GM23248 (cell line): ENCODE measurements around the gene MAP3K9.

ENCODE experiments used
- EZH2 ChIP-seq: fragments of 200-600 bp; sonication (generic); IDR thresholded peaks from 2 replicates; pipeline ENCODE4 v1.6.1; 2018; ENCODE audit warnings: antibody characterized with exemption, mild to moderate bottlenecking; ENCODE audit not compliant: insufficient read depth, poor library complexity, severe bottlenecking
- EZH2phosphoT487 ChIP-seq: fragments of 200-600 bp; sonication (generic); IDR thresholded peaks from 2 replicates; pipeline ENCODE4 v1.6.1; 2018; ENCODE audit warnings: antibody characterized with exemption, moderate library complexity, mild to moderate bottlenecking, low read depth; ENCODE audit not compliant: insufficient read depth

GRCh38 chr14:70809225-70810219, at the start of gene MAP3K9:
- no peak for TF ChIP-seq EZH2
- no peak for TF ChIP-seq EZH2phosphoT487
